H1 (cell line): ENCODE data around the gene TINCR.

Experiments used
- ATF2 ChIP-seq: IDR thresholded peaks from 2 replicates; pipeline ENCODE4 v1.6.1; 2012; ENCODE audit warnings: low read length, inconsistent platforms
- ATF3 ChIP-seq: IDR thresholded peaks from 2 replicates; pipeline ENCODE4 v1.6.1; 2011; ENCODE audit warnings: low read depth, mild to moderate bottlenecking, low read length; ENCODE audit not compliant: insufficient read depth
- BCL11A ChIP-seq, 2 experiments: IDR thresholded peaks; one replicate each; pipeline ENCODE4 v1.6.1; 2011; ENCODE audit warnings: low read depth in 2 of 2, low read length in 2 of 2, mild to moderate bottlenecking in 2 of 2
- CHD1 ChIP-seq: IDR thresholded peaks from 2 replicates; pipeline ENCODE4 v1.6.1; 2012; ENCODE audit warnings: low read depth, low read length, improper control_type of control experiment
- CTCF ChIP-seq, 3 experiments: IDR thresholded peaks; 1 replicate in 2 of 3; 2 replicates in 1 of 3; pipeline versions ENCODE4 v1.5.1 to v1.6.1; 2011; ENCODE audit warnings: low read length in 3 of 3, mild to moderate bottlenecking in 3 of 3, inconsistent platforms in 2 of 3, low read depth in 1 of 3, moderate library complexity in 1 of 3; ENCODE audit not compliant: insufficient read depth in 1 of 3; ENCODE audit errors: control extremely low read depth in 1 of 3
- JUN ChIP-seq: IDR thresholded peaks from 2 replicates; pipeline ENCODE4 v1.6.1; 2011; ENCODE audit warnings: low read depth, mild to moderate bottlenecking, improper control_type of control experiment, low read length
- POLR2A ChIP-seq, 2 experiments: IDR thresholded peaks; 1 replicate in 1 of 2; 2 replicates in 1 of 2; pipeline ENCODE4 v1.6.1; 2011; ENCODE audit warnings: low read depth in 2 of 2, low read length in 2 of 2, mild to moderate bottlenecking in 2 of 2; ENCODE audit errors: control extremely low read depth in 1 of 2
- RAD21 ChIP-seq, 2 experiments: IDR thresholded peaks in 1 of 2; conservative IDR thresholded peaks in 1 of 2; 2 replicates each; pipeline ENCODE4 v1.6.1; 2011; ENCODE audit warnings: low read depth in 2 of 2, low read length in 2 of 2, improper control_type of control experiment in 1 of 2, inconsistent platforms in 1 of 2, mild to moderate bottlenecking in 1 of 2, moderate library complexity in 1 of 2
- RNF2 ChIP-seq: fragments of 200-900, 300-1000 bp; sonication (generic); IDR thresholded peaks from 2 replicates; pipeline ENCODE4 v1.7.1; 2016; ENCODE audit warnings: borderline replicate concordance, low read depth, mild to moderate bottlenecking, antibody characterized with exemption, low read length; ENCODE audit not compliant: poor library complexity, severe bottlenecking; ENCODE audit errors: missing control alignments
- ZNF274 ChIP-seq: IDR thresholded peaks from 2 replicates; pipeline ENCODE4 v1.7.0; 2012; ENCODE audit warnings: low read length, borderline replicate concordance; ENCODE audit errors: extremely low read depth

GRCh38 chr19:5537870-5538269, 29.9 kb downstream of the TINCR start:
- no peak for TF ChIP-seq ZNF274
- TF ChIP-seq BCL11A (IDR thresholded peaks at IDR 0.05; ENCODE audit: low read depth in 2 of 2, low read length in 2 of 2), result no peak
- no peak for TF ChIP-seq RNF2
- no peak for TF ChIP-seq CHD1
- TF ChIP-seq POLR2A (IDR thresholded peaks at IDR 0.05; ENCODE audit: control extremely low read depth in 1 of 2, low read depth in 2 of 2, low read length in 2 of 2), result no peak
- TF ChIP-seq RAD21 (IDR thresholded peaks at IDR 0.05 in 1 of 2, conservative IDR thresholded peaks at IDR 0.05 in 1 of 2; ENCODE audit: low read depth in 2 of 2, low read length in 2 of 2), result no peak
- no peak for TF ChIP-seq JUN
- no peak for TF ChIP-seq ATF3
- no peak for TF ChIP-seq ATF2
- no peak for TF ChIP-seq CTCF (IDR thresholded peaks at IDR 0.05; ENCODE audit: control extremely low read depth in 1 of 3, insufficient read depth in 1 of 3, low read depth in 1 of 3, low read length in 3 of 3)
